ENCODE measurements around the gene TPD52L1. TPM values are rescaled to one million over a fixed set of nuclear protein-coding genes. Genes with fewer than 3 reads are reported as not detected.
A peak's percentile ranks its signal among the peaks of the same experiment; 100 is the strongest.

Gene TPD52L1
- total and polyA plus RNA-seq, 10 of the 15 experiments (the other 5 are each of a cell fraction or from before 2014, with no cell fraction given), result 0.03 to 2.6 (median 0.16) TPM; not detected in 3

GRCh38 chr6:125264476-125264875, 110.9 kb downstream of the TPD52L1 start:
- ATAC-seq (no peak), DNase-seq (ENCODE audit: low read depth, low spot score) (no peak), FAIRE-seq (no peak)
- Histone ChIP-seq H3K9ac (ENCODE audit: control insufficient read depth, insufficient read depth, low read length) (no peak overlapping the region), H3K36me3 (ENCODE audit: control insufficient read depth in 2 of 2, insufficient read depth in 2 of 2, low read length in 1 of 2) (no peaks in the 10 kb centered on the region), H3K27ac (ENCODE audit: control insufficient read depth, insufficient read depth) (no peak overlapping the region), H3K4me2 (ENCODE audit: control insufficient read depth, insufficient read depth) (no peak overlapping the region), H3K9me3 (replicated peaks; ENCODE audit: control insufficient read depth, insufficient read depth, low read length) (no peaks in the 10 kb centered on the region), H2AFZ (ENCODE audit: control insufficient read depth, low read depth, low read length) (no peak overlapping the region), H3K4me3 (no peak overlapping the region), H3K27me3 (replicated peaks in 1 of 2; ENCODE audit: control insufficient read depth in 2 of 2, insufficient read depth in 2 of 2, low read length in 1 of 2) (no peaks in the 10 kb centered on the region), H3K4me1 (ENCODE audit: control insufficient read depth, insufficient read depth, low read length) (no peaks in the 10 kb centered on the region), H4K20me1 (ENCODE audit: control insufficient read depth, insufficient read depth) (no peaks in the 10 kb centered on the region), H3K79me2 (ENCODE audit: control insufficient read depth, insufficient read depth, low read length) (no peaks in the 10 kb centered on the region)
- ChIA-PET CTCF (interaction anchor here (0.6 to 1.5 kb wide), 3 partner anchors 14 to 618 kb away, joined by 3 to 4 read pairs (median 3); no protein-coding TSS in a partner anchor), POLR2A (no interaction called here), SMC1A (ENCODE audit: uncharacterized antibody, unreplicated experiment) (no interaction called here), RAD21 (ENCODE audit: unreplicated experiment) (no interaction called here)
- TF ChIP-seq PKNOX1 (IDR thresholded peaks at IDR 0.05) (no peak), E2F4 (IDR thresholded peaks at IDR 0.05; ENCODE audit: low read depth, low read length) (no peak)
- intact Hi-C loops (cut with micrococcal nuclease; ENCODE audit: unreplicated experiment), result no loop called here
- BruUV-seq (replicated peaks), result no TSS peak
- in situ Hi-C loops (cut with MboI), result no loop called here
- WGBS (ENCODE audit: insufficient coverage, insufficient replicate concordance, low lambda C conversion rate, missing lambda C conversion rate), result 76% methylated on average over 4 of the region's 4 CpGs

GRCh38 chr6:125267806-125268523, 114.4 kb downstream of the TPD52L1 start:
- no peak overlapping the region for H3K9ac ChIP-seq (ENCODE audit: control insufficient read depth, insufficient read depth, low read length)
- FAIRE-seq (no peak), DNase-seq (ENCODE audit: low read depth, low spot score) (no peak), ATAC-seq (no peak)
- in situ Hi-C loops (cut with MboI), result no loop called here
- intact Hi-C loops (cut with micrococcal nuclease; ENCODE audit: unreplicated experiment), result no loop called here
- H3K27me3 ChIP-seq (replicated peaks in 1 of 2; ENCODE audit: control insufficient read depth in 2 of 2, insufficient read depth in 2 of 2, low read length in 1 of 2), result no peaks in the 10 kb centered on the region
- no TSS peak for BruUV-seq (replicated peaks)
- no peaks in the 10 kb centered on the region for H3K79me2 ChIP-seq (ENCODE audit: control insufficient read depth, insufficient read depth, low read length)
- POLR2A ChIA-PET, result no interaction called here
- CTCF ChIA-PET, result interaction anchor here (1.2 kb wide), 1 partner anchor 46 kb away, joined by 4 read pairs; no protein-coding TSS in a partner anchor
- 88% methylated on average over 12 of the region's 12 CpGs for WGBS (ENCODE audit: insufficient coverage, insufficient replicate concordance, low lambda C conversion rate, missing lambda C conversion rate)
- no peak overlapping the region for H3K4me3 ChIP-seq
- no peak overlapping the region for H3K4me2 ChIP-seq (ENCODE audit: control insufficient read depth, insufficient read depth)
- no peak for TF ChIP-seq MYB (IDR thresholded peaks at IDR 0.05; ENCODE audit: borderline replicate concordance, low read depth, low read length)
- 0 out of 2 replicates have a peak, but pooled peaks have one; percentile 22 for TF ChIP-seq PAX5 (IDR thresholded peaks at IDR 0.05; ENCODE audit: borderline replicate concordance, low read depth, low read length)
- RAD21 ChIA-PET (ENCODE audit: unreplicated experiment), result no interaction called here
- H4K20me1 ChIP-seq (ENCODE audit: control insufficient read depth, insufficient read depth), result no peaks in the 10 kb centered on the region
- no peak overlapping the region for H2AFZ ChIP-seq (ENCODE audit: control insufficient read depth, low read depth, low read length)
- peaks cover 2 to 6% of the 10 kb centered on the region in 2 experiments; a peak in 3 of 4 replicates for H3K36me3 ChIP-seq (ENCODE audit: control insufficient read depth in 2 of 2, insufficient read depth in 2 of 2, low read length in 1 of 2)
- H3K9me3 ChIP-seq (replicated peaks; ENCODE audit: control insufficient read depth, insufficient read depth, low read length), result no peaks in the 10 kb centered on the region
- no peaks in the 10 kb centered on the region for H3K4me1 ChIP-seq (ENCODE audit: control insufficient read depth, insufficient read depth, low read length)
- SMC1A ChIA-PET (ENCODE audit: uncharacterized antibody, unreplicated experiment), result no interaction called here
- no peak overlapping the region for H3K27ac ChIP-seq (ENCODE audit: control insufficient read depth, insufficient read depth)

All from GM12878 (cell line).